NCI-H345 (cell line): ENCODE data around the gene ARHGAP8.
"Not testable (repeated sequence)": the region's sequence is repeated elsewhere in the genome, so short reads cannot be mapped to it uniquely, and the experiment has no call there.

Source experiments
- DNase-seq: peaks from one replicate; lab custom pipeline; 2025; lab: John Stamatoyannopoulos, UW

Gene ARHGAP8

GRCh38 chr22:44739666-44740065, 12.7 kb upstream of the ARHGAP8 start:
- DNase-seq: not testable (repeated sequence)

DNA sequence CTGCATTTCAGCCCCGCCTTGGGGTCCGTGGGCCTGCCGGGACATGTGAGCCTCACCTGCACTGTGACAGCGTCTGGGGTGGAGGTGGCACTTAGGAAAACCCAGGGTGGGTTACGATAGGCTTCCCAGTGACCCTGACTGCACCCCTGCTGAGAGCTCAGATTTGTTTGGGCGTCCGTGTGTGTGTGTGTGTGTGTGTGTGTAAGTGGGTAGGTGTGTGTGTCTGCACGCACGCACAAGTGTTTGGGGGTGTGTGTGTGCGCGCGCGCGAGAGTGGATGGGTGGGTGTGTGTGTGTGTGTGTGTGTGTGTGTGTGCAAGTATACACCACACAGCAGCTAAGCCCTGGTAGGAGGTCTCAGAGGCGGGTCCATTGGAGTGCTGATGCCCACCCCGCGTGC, 12.1 kb upstream of the ARHGAP8 start:
- no peak for DNase-seq

DNA sequence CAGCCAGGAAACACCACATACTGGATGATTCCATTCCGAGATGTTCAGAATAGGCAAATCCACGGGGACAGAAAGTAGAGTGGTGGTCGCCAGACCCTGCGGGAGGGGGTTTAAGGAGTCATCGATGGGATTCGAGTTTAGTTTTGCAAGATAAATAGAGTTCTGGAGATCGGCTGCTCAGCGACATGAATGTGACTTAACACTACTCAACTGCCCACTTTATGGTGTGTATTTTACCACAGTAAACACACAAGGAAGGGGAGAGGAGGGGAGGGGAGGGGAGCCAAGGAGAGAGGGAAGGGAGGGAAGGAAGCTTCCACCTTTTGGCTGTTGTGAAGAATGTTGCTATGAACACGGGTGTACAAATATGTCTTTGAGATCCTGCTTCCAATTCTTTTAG, 10.4 kb upstream of the ARHGAP8 start:
- no peak for DNase-seq

DNA sequence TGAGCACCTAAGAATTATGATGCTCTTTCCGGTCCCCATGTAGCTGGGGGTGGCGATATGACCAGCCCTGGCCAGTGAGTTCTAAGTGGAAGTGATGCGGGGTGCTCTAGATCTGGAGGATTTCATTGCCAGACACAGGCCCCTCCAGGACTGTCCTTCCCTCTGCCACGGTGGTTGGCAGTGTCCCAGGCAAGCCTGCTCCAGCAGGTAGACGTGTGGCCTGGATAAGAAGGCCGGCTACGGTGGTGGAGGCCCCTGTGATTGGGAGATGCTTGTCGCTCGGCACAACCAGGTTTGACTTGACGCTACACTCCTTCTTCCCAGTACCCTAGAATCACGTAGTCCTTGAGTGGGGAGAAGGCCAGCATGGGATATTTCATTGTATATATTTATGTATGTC, 9.1 kb upstream of the ARHGAP8 start:
- no peak for DNase-seq

- DNase-seq: no peak
Measured at GRCh38 chr22:44743804-44744211, 8.6 kb upstream of the ARHGAP8 start.

- no peak for DNase-seq
Measured at GRCh38 chr22:44745853-44746789, 6.3 kb upstream of the ARHGAP8 start.

- DNase-seq: not testable (repeated sequence)
Measured at GRCh38 chr22:44747784-44748127, 4.6 kb upstream of the ARHGAP8 start.

DNA sequence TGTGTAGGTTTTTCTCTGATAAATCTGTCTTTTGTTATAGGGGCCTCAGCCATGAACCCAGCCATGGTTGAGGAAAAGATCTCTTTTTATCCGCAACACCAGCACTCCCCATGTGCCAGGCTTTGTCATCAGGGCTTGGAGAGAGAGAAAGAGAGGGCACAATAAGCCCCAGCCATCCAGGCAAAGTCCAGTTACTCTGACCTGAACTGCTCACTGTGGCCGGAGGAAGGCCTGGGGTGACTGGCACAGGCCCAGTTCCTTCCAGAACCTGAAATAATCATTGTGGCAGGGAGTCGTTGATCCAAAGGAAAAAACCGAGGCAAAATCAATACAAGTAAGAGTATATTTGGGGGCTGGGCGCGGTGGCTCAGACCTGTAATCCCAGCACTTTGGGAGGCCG, 3.9 kb upstream of the ARHGAP8 start:
- no peak for DNase-seq

GRCh38 chr22:44750481-44750880, 1.9 kb upstream of the ARHGAP8 start:
- no peak for DNase-seq

- no peak for DNase-seq
Measured at GRCh38 chr22:44753189-44754042, 1.0 kb downstream of the ARHGAP8 start.

GRCh38 chr22:44754998-44755397, 2.6 kb downstream of the ARHGAP8 start:
- DNase-seq: no peak

DNA sequence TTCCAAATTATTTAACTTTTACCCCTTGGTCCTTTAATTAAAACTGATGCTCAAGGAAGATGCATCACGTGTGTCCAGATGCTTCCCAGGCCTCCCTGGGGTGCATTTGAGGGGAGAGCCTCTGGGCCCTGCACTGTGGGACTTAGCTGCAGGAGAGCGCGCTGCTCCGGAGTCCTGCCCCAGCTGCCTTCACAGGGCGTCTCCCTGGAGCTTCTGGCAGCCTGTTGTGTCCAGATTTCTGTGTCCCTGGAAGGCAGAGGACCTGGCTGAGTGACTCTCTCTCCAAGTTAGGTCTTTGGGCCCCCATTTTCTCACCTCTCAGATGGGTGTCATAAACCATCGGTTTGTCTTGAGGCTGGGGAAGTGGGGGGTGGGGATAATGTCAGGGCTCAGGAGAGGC, 3.0 kb downstream of the ARHGAP8 start:
- no peak for DNase-seq

DNA sequence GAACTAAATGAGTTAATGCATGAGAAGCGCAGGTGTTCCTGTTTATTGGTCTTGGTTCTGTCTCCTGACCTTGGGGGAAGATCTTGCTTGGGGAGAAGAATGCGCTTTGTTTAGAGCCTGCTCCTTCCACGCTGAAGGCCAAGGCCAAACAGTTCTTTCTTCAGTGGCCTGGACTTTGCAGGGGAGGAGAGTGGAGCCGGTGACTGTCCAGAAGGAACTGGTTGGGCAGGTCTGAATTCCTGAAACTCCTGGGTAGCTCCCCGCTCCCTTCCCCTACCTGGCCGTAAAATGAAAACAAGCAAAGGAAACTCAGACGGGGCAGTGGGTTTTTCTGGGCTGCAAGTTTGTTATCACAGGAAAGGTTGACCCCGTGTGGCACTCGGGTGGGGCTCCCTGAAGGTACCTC, 3.6 kb downstream of the ARHGAP8 start:
- no peak for DNase-seq

GRCh38 chr22:44758344-44758973, 6.1 kb downstream of the ARHGAP8 start:
- DNase-seq: peak; percentile 23

GRCh38 chr22:44759001-44759400, 6.6 kb downstream of the ARHGAP8 start:
- no peak for DNase-seq

DNA sequence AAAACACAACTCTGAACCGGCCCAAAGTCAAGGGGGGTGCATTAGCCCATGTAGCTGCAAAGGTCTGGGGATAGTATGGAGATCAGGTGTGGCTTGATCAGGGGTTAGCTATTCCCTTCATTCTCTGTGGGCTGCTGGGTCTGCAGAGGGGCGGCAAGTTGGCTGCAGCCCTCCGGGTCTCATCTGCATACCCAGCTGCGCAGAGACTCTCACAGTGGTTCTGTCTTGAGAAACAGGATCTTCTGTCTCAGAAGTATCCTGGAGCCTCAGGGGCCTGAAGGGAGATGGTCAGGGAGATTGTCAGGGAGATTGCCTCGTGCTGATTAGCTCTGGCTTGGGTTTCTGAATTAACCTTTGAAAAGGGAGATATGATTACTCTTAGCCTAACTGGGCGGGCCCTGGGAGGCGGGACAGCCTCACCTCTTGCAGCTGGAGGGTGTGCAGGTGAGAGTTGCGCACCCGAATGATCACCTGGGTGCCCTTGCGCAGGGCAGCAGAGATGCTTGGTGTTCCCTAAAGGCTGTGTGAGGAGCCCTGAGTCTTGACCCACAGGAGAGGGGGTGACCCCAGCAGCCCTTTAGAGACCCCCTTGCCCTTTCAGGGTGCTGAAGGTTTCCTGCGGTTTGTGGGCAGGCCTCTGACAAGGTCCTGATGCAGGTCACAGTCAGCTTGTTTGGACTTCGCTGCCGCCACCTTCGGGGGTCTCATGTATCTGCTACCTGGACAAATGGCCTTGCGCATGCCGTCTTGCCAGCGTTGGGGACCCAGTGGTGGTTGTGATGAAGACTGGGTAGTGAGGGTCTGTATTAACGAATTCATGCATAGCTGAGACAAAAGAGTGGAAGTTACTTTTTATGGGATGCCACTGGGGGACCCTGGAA, 7.3 kb downstream of the ARHGAP8 start:
- DNase-seq: no peak

GRCh38 chr22:44760476-44760875, 8.1 kb downstream of the ARHGAP8 start:
- DNase-seq: no peak

- no peak for DNase-seq
Measured at GRCh38 chr22:44761025-44761424, 8.7 kb downstream of the ARHGAP8 start.

- DNase-seq: no peak
Measured at GRCh38 chr22:44764373-44764772, 12.0 kb downstream of the ARHGAP8 start.

- no peak for DNase-seq
Measured at GRCh38 chr22:44764974-44765373, 12.6 kb downstream of the ARHGAP8 start.

- no peak for DNase-seq
Measured at GRCh38 chr22:44765571-44766285, 13.4 kb downstream of the ARHGAP8 start.
